Measurements from ENCODE around the gene PCDH18.
"Not testable (repeated sequence)": the region's sequence is repeated elsewhere in the genome, so short reads cannot be mapped to it uniquely, and the experiment has no call there.

PCDH18 gene

GRCh38 chr4:137529432-137529831 lies 2.9 kb downstream of the PCDH18 start:
- no peak for TF ChIP-seq CTCF (IDR thresholded peaks at IDR 0.05; ENCODE audit: low read depth, low read length)
- DNase-seq (ENCODE audit: extremely low read depth, low read depth): no peak

- no peak for DNase-seq (ENCODE audit: extremely low read depth, low read depth)
- TF ChIP-seq CTCF (IDR thresholded peaks at IDR 0.05; ENCODE audit: low read depth, low read length): no peak
Observed at GRCh38 chr4:137528673-137529072, 3.6 kb downstream of the PCDH18 start.

GRCh38 chr4:137526681-137527080 lies 5.6 kb downstream of the PCDH18 start:
- DNase-seq (ENCODE audit: extremely low read depth, low read depth): no peak
- no peak for TF ChIP-seq CTCF (IDR thresholded peaks at IDR 0.05; ENCODE audit: low read depth, low read length)

DNA sequence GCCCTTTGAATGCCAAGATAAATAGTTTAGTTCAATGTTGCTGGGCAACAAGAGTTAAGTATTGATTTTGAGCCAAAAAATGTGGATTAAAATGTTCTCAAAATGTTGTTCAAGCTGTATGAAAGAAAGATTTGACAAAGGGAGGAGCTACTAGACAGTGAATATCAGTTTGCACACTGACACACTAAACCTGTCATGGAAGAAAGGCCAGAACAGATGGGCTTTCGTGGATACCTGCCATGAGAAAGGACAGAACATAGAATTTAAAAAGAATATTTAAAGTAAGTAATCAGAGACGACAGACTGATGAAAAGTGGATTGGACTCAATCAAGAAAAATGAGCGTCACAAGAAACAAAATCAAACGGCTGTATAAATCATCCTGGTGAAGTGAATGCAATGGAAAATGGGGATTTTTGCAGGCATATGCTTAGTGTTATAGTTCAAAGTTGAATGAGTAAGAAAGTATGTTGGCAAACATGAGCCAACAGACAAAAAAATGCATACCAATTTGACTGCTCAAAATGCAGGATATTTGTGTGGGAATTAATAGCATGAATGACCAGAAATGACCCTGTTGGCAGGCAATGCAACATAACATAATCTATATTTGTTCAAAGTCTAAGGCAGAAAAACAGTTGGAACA lies 7.4 kb downstream of the PCDH18 start:
- TF ChIP-seq CTCF (IDR thresholded peaks at IDR 0.05; ENCODE audit: low read depth, low read length): no peak
- no peak for DNase-seq (ENCODE audit: extremely low read depth, low read depth)

- TF ChIP-seq CTCF (IDR thresholded peaks at IDR 0.05; ENCODE audit: low read depth, low read length): no peak
- no peak for DNase-seq (ENCODE audit: extremely low read depth, low read depth)
Observed at GRCh38 chr4:137523329-137523728, 9.0 kb downstream of the PCDH18 start.

DNA sequence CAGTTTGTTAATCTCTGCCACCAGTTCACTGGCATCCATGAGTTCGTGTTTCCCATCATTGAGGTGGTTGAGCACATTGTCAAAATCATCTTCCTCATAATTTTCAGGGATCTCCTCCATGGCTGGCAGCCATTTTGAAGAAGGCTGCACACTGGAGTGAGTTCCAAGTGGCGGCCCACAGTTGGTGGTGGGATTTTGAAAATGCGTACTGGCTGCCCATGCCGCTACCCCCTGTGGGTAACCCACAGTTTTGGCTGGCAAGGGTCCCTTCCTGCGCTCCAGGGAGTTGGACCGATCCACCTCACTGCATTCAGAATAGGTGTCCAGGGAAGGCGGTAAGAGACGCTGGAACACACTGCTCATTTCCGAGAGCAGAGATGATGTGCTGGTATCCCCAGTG lies 11.2 kb downstream of the PCDH18 start:
- no peak for DNase-seq (ENCODE audit: extremely low read depth, low read depth)
- TF ChIP-seq CTCF (IDR thresholded peaks at IDR 0.05; ENCODE audit: low read depth, low read length): no peak

DNA sequence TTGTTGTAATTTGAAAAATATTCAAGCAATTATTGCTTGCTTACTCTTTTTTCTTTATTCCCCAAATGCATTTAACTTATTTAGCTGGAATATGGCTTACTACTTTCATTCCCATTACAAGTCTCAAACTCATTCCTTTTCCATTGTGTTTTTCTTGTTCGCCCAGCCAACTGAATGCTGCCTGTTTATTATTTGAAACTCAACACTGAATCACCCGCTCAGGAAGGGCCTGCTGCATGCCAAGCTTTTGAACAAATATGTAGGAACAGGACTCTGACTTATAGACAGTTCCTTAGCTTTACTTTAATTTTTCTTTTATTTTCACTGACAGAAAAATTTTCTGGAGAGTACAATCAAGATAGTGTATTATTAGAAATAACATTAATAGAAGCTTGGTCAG lies 12.9 kb downstream of the PCDH18 start:
- TF ChIP-seq CTCF (IDR thresholded peaks at IDR 0.05; ENCODE audit: low read depth, low read length): no peak
- DNase-seq (ENCODE audit: extremely low read depth, low read depth): no peak

DNA sequence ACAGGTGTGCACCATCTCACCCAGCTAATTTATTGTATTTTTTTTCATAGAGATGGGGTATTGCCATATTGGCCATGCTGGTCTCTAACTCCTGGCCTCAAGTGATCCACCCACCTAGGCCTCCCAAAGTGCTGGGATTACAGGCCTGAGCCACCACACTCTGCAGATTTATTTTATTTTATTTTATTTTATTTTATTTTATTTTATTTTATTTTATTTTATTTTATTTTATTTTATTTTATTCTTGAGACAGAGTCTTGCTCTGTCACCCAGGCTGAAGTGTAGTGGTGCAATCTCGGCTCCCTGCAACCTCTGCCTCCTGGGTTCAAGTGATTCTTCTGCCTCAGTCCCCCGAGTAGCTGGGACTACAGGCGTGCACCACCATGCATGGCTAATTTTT lies 15.0 kb downstream of the PCDH18 start:
- DNase-seq (ENCODE audit: extremely low read depth, low read depth): not testable (repeated sequence)
